ENCODE measurements around the gene HACD3. TPM values are rescaled to one million over a fixed set of nuclear protein-coding genes. Genes with fewer than 3 reads are reported as not detected.

Gene HACD3
- total and polyA plus RNA-seq, 2 of the 4 experiments (the other 2 are of a cell fraction) = 60.9 to 131 TPM

DNA sequence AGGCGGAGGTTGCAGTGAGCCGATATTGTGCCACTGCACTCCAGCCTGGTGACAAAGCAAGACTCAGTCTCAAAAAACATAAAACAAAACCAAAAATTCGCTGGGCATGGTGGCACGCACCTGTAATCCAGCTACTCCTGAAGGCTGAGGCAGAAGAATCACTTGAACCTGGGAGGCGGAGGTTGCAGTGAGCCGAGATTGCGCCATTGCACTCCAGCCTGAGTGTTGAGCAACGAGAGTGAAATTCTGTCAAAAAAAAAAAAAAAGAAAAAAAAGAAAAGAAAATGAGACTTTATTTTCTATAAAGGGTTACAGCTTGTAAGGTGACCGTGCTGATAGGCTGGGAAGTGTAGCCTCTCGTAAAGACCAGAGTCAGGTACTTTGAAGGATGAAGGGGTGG is 6.0 kb upstream of the HACD3 start:
- ATAC-seq (ENCODE audit: low read depth) = no peak
- H3K18ac ChIP-seq (ENCODE audit: low read depth, low read length) = no peak overlapping the region
- H3K27ac ChIP-seq (ENCODE audit: insufficient read depth, low read length) = no peak overlapping the region
- no peaks in the 10 kb centered on the region for H3K9me1 ChIP-seq (ENCODE audit: insufficient read depth, low read length)
- no peak overlapping the region for H3K23ac ChIP-seq (ENCODE audit: low read depth, low read length)
- ChIA-PET POLR2A (ENCODE audit: unreplicated experiment) (no interaction called here), CTCF (no interaction called here)
- H3K79me1 ChIP-seq (ENCODE audit: low read depth in 1 of 2, low read length in 2 of 2) = no peaks in the 10 kb centered on the region
- BruUV-seq (replicated peaks) = no TSS peak
- in situ Hi-C loops (cut with MboI; ENCODE audit: low sequenced_read_pairs) = no loop called here
- no peak overlapping the region for H2AK9ac ChIP-seq (replicated peaks; ENCODE audit: low read depth, low read length, poor library complexity)
- H3K36me3 ChIP-seq (ENCODE audit: control insufficient read depth, insufficient read depth, low read length) = no peaks in the 10 kb centered on the region
- H4K91ac ChIP-seq (ENCODE audit: insufficient read depth, low read depth, low read length) = no peak overlapping the region
- no peaks in the 10 kb centered on the region for H3K4me1 ChIP-seq (ENCODE audit: control insufficient read depth, insufficient read depth, low read length)
- no peak for TF ChIP-seq MXI1 (IDR thresholded peaks at IDR 0.05; ENCODE audit: borderline replicate concordance, low read depth, low read length)
- TF ChIP-seq BHLHE40 (IDR thresholded peaks at IDR 0.05; ENCODE audit: low read depth, low read length) = no peak
- TF ChIP-seq CEBPB (IDR thresholded peaks at IDR 0.05; ENCODE audit: low read depth, low read length) = no peak
- TF ChIP-seq, protein P1, sequence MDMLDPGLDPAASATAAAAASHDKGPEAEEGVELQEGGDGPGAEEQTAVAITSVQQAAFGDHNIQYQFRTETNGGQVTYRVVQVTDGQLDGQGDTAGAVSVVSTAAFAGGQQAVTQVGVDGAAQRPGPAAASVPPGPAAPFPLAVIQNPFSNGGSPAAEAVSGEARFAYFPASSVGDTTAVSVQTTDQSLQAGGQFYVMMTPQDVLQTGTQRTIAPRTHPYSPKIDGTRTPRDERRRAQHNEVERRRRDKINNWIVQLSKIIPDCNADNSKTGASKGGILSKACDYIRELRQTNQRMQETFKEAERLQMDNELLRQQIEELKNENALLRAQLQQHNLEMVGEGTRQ (IDR thresholded peaks at IDR 0.05; ENCODE audit: low read depth, low read length) = no peak
- TF ChIP-seq MAZ (IDR thresholded peaks at IDR 0.05; ENCODE audit: borderline replicate concordance, low read depth, low read length) = no peak
- H2AK5ac ChIP-seq (ENCODE audit: low read depth, low read length) = no peak overlapping the region
- no peak overlapping the region for H2BK120ac ChIP-seq (ENCODE audit: low read depth, low read length)
- H3K9me3 ChIP-seq (ENCODE audit: control insufficient read depth, insufficient read depth, low read length) = no peaks in the 10 kb centered on the region
- H2BK5ac ChIP-seq (ENCODE audit: low read depth, low read length, poor library complexity, severe bottlenecking) = no peak overlapping the region
- no peak overlapping the region for H3K56ac ChIP-seq (ENCODE audit: extremely low read depth, insufficient read depth, low read length)
- H3K27me3 ChIP-seq (ENCODE audit: control insufficient read depth, insufficient read depth, low read length) = no peaks in the 10 kb centered on the region
- H4K5ac ChIP-seq (ENCODE audit: low read depth, low read length) = no peak overlapping the region
- no peak overlapping the region for H2BK15ac ChIP-seq (ENCODE audit: low read depth, low read length)
- H4K8ac ChIP-seq (ENCODE audit: low read depth in 2 of 2, low read length in 2 of 2) = no peak overlapping the region
- no peak overlapping the region for H3K14ac ChIP-seq (replicated peaks; ENCODE audit: low read depth, low read length)
- WGBS, 2 experiments (ENCODE audit: extremely low coverage in 2 of 2, insufficient read length in 1 of 2) = no CpG with 5 or more reads among the region's 10 CpGs
- no peak overlapping the region for H2BK20ac ChIP-seq (ENCODE audit: low read depth, low read length)
- no peak overlapping the region for H3K4me3 ChIP-seq (ENCODE audit: insufficient read depth, low read depth, low read length)
- DNase-seq = no peak
- no peak overlapping the region for H2AFZ ChIP-seq (replicated peaks; ENCODE audit: low read length, poor library complexity)
- H3K4me2 ChIP-seq (ENCODE audit: low read depth, low read length) = no peak overlapping the region
- H3K4ac ChIP-seq (ENCODE audit: low read depth, low read length) = no peak overlapping the region
- intact Hi-C loops (cut with micrococcal nuclease) = no loop called here
- no peaks in the 10 kb centered on the region for H4K20me1 ChIP-seq (ENCODE audit: insufficient read depth, low read length)
- dilution Hi-C loops (cut with HindIII; ENCODE audit: low sequenced_read_pairs, unreplicated experiment) = no loop called here
- no peak overlapping the region for H3K9ac ChIP-seq (ENCODE audit: low read depth, low read length)

Measured in IMR-90 (cell line).